DOHH2 (cell line): ENCODE results near the gene ADAMTS18.

Source experiments
- EZH2phosphoT487 ChIP-seq: fragments of 200-600 bp; sonication (generic); IDR thresholded peaks from 2 replicates; pipeline ENCODE4 v1.6.1; 2017; ENCODE audit warnings: borderline replicate concordance, mild to moderate bottlenecking, antibody characterized with exemption, low read length, moderate library complexity, mixed read lengths
- TF ChIP-seq, protein P1 (sequence below): fragments of 200-600 bp; sonication (generic); IDR thresholded peaks from one replicate; pipeline ENCODE4 v1.5.1; 2014; ENCODE audit warnings: antibody characterized with exemption, mild to moderate bottlenecking, low read depth, low read length; ENCODE audit not compliant: poor library complexity, severe bottlenecking

DNA sequence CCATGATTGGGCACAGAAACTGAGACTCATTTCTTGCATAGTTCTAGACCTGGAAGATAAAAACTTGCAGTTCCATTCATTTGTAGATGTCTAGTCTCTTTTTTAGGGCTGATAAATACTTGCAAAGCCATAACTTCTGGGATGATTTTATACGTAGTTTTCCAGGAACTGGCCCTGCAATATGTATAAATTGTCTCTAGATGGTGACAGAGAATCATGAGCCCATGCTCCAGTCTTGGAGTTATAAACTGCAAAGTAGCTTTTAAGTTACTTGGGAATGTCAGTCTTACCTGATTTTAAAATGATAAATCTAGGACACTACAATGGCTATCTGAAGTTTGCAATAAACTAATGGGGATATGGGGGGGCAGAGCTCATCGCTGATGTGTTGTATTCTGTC, 3.0 kb upstream of the ADAMTS18 start:
- TF ChIP-seq, protein P1, sequence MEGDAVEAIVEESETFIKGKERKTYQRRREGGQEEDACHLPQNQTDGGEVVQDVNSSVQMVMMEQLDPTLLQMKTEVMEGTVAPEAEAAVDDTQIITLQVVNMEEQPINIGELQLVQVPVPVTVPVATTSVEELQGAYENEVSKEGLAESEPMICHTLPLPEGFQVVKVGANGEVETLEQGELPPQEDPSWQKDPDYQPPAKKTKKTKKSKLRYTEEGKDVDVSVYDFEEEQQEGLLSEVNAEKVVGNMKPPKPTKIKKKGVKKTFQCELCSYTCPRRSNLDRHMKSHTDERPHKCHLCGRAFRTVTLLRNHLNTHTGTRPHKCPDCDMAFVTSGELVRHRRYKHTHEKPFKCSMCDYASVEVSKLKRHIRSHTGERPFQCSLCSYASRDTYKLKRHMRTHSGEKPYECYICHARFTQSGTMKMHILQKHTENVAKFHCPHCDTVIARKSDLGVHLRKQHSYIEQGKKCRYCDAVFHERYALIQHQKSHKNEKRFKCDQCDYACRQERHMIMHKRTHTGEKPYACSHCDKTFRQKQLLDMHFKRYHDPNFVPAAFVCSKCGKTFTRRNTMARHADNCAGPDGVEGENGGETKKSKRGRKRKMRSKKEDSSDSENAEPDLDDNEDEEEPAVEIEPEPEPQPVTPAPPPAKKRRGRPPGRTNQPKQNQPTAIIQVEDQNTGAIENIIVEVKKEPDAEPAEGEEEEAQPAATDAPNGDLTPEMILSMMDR = no peak
- no peak for TF ChIP-seq EZH2phosphoT487
